ENCODE results near the gene GLT8D1. TPM values are rescaled to one million over a fixed set of nuclear protein-coding genes. Genes with fewer than 3 reads are reported as not detected.

The GLT8D1 gene
- total RNA-seq, 1 experiment from 2014 or later = 42.1 TPM

- no peak for TF ChIP-seq ZBTB33 (IDR thresholded peaks at IDR 0.05; ENCODE audit: extremely low read depth, insufficient replicate concordance, low read length)
- TF ChIP-seq EZH2 (IDR thresholded peaks at IDR 0.05) = no peak
Observed at GRCh38 chr3:52670621-52671521, 34.7 kb downstream of the GLT8D1 start (continued).

- ChIA-PET POLR2A (no interaction called here), CTCF (no interaction called here), RAD21 (ENCODE audit: low non-redundant PET in 1 of 2, low total read pairs in 2 of 2, uncharacterized antibody in 2 of 2, unreplicated experiment in 2 of 2) (no interaction called here)
- no peaks in the 10 kb centered on the region for H3K9me2 ChIP-seq (ENCODE audit: insufficient read depth)
- no peaks in the 10 kb centered on the region for H3K27me3 ChIP-seq (ENCODE audit: insufficient read depth, low read length)
- H3K79me2 ChIP-seq (ENCODE audit: insufficient read depth, low read length) = 0 out of 2 replicates have a peak, but pooled peaks cover 3% of the 10 kb centered on the region
- H3K9me3 ChIP-seq (ENCODE audit: control insufficient read depth in 1 of 2, insufficient read depth in 1 of 2, low read depth in 1 of 2, low read length in 2 of 2) = no peaks in the 10 kb centered on the region
- no peak for ATAC-seq
- no peak overlapping the region for H3K4me3 ChIP-seq (replicated peaks in 1 of 2; ENCODE audit: low read depth in 1 of 2, low read length in 2 of 2)
- H4K20me1 ChIP-seq (ENCODE audit: insufficient read depth) = no peaks in the 10 kb centered on the region
- H3K27ac ChIP-seq (ENCODE audit: low read depth, low read length) = no peak overlapping the region
- no peaks in the 10 kb centered on the region for H3K4me1 ChIP-seq (ENCODE audit: control insufficient read depth in 1 of 2, insufficient read depth in 2 of 2, low read length in 2 of 2)
- peaks cover 18 to 22% of the 10 kb centered on the region in 2 experiments for H3K36me3 ChIP-seq (ENCODE audit: control insufficient read depth in 1 of 2, insufficient read depth in 2 of 2, low read length in 2 of 2)
- BruUV-seq (replicated peaks) = no TSS peak
- DNase-seq (ENCODE audit: low read depth, low spot score) = no peak
- H3K4me2 ChIP-seq (ENCODE audit: low read length) = no peak overlapping the region
- intact Hi-C loops (cut with micrococcal nuclease) = no loop called here
- H3K9ac ChIP-seq (ENCODE audit: low read length) = no peak overlapping the region
- H2AFZ ChIP-seq (ENCODE audit: low read depth, low read length, poor library complexity, severe bottlenecking) = no peak overlapping the region
- TF ChIP-seq EGR1 (IDR thresholded peaks at IDR 0.05; ENCODE audit: low read depth) (no peak), TCF7L2 (IDR thresholded peaks at IDR 0.05; ENCODE audit: borderline replicate concordance, extremely low read depth, insufficient read depth, insufficient read length) (no peak), CEBPB (IDR thresholded peaks at IDR 0.05; ENCODE audit: low read depth) (no peak), EZH2phosphoT487 (IDR thresholded peaks at IDR 0.05; ENCODE audit: borderline replicate concordance) (no peak), REST (IDR thresholded peaks at IDR 0.05; ENCODE audit: low read depth) (no peak), ZNF274 (IDR thresholded peaks at IDR 0.05; ENCODE audit: low read depth, low read length) (no peak), ZBTB33 (IDR thresholded peaks at IDR 0.05; ENCODE audit: extremely low read depth, insufficient replicate concordance, low read length) (no peak)
Observed at GRCh38 chr3:52663098-52663497, 42.5 kb downstream of the GLT8D1 start.
